GM21723 (cell line): ENCODE measurements around the gene PRUNE1.

Experiments used
- ATAC-seq: cut with Tn5 transposase; IDR thresholded peaks from one replicate; pipeline ENCODE4 v1.9.1; 2021; ENCODE audit warnings: mild to moderate bottlenecking, moderate library complexity; ENCODE audit not compliant: unreplicated experiment

PRUNE1 gene

DNA sequence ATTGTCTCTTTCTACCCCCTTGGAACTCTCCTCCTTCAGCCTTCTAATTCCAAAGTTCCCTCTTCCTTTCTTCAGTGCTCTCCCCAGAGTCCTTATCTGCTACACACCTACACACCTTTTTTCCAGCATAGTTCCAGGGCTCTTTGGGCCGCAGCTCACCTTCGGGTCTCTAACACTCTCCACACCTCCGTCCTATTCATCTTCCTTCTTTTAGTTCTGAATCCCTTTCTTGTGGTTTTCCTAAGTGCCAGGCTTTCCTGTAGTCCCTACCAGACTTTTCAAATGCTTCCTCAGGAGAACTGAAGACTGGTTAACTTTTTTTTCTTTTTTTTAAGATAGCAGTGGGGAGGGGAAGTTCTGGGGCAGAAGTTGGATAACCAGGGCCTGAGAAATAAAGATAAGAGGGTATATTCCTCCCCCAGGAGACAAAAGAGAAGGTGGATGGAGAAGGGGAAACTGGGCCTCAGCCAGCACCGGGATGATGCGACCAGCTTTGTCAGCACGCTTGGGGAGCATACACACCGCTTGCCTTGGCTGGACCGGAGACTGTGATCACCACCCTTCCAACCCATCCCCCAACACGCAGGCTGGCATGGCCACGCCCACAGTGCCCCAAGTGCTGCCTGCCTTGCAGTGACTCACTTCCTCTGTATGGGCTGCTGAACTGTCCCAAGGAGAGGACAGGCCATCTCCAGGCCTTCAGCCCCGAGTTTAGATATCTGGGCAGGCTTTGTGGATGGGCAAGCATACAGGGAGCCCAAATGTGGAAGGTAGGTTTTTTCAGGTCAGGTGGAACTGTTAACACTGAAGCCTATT lies 31.2 kb upstream of the PRUNE1 start:
- ATAC-seq: no peak

DNA sequence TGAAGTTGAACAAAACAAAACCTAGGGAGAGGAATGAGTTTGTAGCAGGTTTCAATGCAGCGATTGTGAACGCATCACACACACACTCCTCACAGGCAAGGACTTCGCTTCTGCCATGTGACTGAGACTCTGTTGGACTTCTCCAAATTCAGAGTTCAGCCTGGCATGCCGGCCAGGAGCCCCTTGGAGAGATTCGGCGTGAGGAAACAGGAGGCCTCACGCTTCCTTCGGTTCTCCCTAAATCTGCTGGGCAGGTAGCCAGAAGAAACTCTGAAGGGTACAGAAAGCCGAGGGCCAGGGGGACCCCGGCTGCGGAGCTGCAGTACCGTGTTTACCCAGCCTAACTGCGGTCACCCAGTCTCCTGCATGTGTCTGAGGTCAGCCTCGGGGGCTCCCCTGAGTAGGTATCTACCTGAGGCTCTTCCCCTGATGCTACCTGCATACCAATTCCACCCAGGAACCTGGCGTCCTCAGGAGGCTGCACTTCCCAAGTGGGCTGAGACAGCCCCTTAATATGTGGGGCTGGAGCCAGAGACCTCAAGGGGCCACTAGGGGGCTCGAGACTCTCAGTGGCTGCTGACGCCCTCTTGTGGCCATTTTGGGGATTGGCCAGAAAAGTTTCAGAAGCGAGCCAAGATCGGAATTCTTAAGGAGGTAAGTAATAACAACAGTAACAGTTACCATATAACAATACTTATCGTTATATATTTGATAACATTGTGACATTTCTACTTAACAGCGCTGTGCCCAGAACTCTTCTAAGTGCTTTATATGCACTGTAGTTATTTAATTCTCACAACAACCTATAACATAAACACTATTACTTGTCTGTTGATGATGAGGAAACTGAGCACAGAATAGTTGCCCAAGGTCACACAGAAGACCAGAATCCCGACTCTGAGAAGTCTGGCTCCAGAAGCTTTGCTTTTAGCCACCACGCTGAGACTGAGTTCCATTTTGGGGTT lies 28.9 kb upstream of the PRUNE1 start:
- peak; percentile 52 for ATAC-seq

DNA sequence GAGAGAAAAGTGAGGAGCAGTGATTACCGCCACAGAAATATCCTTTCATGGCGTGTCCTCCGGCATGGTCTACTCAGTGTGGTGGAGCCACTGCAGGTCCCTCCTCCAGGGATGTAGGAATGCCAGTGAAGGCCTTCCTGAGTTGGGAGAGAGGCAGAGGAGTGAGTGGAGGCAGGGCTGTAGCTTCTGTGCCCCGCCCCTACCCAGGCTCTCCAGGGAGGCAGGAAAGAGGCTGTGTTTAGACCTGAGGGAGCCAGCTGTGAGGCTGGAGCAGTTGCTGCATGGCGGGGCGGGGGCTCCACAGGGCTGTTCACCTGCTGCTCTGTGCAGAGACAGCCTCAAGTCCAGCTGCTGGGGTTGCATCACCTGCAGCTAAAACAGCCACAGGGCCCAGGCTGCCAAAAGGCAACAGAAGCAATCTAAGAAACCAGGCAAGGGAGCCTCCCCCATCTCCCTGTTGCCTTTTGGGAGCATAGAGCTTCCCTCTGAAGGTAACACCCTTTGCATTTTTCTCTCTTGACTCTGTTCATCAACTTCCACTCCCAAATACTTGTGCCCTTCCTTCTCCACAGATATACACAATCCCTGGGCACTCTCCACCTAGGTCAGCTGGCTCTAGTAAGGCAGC lies 27.0 kb upstream of the PRUNE1 start:
- ATAC-seq: no peak

DNA sequence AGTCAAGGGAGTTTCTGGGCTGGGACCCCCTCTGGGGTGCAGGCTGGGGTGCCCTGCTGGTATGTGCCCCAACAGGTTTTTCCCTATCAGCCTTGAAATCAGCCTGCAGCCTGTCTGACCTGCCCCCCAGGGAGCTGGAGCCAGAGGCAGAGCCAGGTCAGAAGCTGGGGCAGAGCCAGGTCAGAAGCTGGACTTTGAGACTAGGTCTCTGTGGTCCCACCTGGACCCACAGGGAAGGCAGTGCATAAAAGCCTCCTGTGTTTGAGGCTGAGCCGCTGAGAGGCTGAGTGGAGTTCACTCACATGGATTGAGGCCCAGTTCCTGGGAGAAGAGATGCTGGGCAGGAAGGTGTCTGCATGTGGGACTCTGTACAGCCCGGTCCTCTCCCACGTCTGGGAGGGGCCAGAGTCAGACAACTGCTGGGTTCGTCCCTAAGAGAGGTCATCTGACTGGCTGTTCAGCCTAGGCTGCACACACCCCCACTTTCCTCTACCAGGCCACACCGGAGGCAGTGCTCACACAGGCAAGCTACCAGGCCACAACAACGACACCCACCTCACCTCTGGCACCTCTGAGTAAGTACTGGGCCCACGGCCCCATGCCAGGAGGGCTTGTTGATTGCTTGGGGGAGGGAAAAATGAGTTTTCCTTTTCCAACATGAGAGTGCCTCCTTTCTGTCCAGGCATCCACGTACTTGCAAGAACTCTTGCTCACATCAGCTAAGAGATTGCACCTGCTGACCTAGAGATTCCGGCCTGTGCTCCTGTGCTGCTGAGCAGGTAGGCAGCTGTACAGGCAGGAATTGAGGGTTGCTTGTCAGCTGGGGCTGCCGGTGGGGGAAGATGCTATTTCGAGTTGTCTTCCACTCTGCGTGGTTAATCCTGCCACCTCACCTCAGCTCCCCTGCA lies 26.2 kb upstream of the PRUNE1 start, which contains the start of gene ANXA9:
Gene ANXA9, plus strand, starts transcription at position 488 of the 908 bp plus-strand sequence. CDS start 814 bp downstream, outside the sequence.
- ATAC-seq: no peak

DNA sequence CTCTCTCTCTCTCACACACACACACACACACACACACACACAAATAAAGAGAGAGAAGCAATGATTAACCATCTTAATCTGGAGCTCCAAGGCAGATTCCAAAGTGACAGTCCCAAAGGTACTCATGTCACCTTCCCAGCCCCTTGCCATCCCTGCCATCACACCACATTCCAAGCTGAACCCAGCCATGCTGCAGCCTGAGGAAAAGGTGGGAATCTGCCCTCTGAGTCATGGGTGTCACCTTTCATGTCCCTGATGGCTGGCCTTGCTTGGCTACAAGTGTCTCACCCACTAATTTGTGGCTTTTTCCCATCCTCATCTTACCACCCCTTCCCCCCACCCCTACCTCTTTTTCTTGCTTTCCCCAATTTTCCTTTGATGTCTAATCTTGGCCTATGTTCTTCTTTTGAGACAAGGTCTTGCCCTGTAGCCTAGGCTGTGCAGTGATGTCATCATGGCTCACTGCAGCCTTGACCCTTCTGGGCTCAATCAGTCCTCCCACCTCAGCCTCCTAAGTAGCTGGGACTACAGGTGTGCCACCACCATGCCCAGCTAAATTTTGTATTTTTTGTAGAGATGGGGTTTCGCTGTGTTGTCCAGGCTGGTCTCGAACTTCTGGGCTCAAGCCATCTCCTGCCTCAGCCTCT lies 22.9 kb upstream of the PRUNE1 start:
- no peak for ATAC-seq

DNA sequence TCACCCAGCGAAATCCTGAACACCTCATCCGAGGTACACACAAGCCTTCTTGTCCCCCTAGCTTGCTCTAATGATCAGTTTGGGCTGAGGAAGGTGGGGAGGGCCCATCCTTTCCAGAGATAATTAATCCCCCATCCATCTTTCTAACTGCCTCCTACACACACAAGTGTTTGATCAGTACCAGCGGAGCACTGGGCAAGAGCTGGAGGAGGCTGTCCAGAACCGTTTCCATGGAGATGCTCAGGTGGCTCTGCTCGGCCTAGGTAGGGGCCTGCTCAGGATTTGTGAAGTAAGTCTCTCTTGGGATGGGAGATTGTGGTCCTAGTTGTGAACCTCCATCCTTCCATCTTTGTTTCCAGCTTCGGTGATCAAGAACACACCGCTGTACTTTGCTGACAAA lies 20.3 kb upstream of the PRUNE1 start:
- ATAC-seq: no peak

DNA sequence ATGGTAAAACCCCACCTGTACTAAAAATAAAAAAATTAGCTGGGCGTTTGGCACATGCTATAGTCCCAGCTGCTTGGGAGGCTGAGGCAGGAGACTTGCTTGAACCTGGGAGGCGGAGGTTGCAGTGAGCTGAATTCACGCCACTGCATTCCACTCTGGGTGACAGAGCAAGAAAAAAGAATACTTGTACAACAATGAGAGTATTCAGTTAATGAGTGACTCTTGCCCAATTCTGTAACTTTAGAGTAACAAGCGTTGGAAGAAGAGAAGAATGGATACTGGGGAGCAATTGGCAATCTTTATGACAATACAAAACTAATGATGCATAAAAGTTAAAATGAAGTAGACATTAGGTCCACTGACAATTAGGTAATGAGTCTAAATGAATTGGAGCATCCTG lies 15.6 kb upstream of the PRUNE1 start:
- ATAC-seq: no peak

DNA sequence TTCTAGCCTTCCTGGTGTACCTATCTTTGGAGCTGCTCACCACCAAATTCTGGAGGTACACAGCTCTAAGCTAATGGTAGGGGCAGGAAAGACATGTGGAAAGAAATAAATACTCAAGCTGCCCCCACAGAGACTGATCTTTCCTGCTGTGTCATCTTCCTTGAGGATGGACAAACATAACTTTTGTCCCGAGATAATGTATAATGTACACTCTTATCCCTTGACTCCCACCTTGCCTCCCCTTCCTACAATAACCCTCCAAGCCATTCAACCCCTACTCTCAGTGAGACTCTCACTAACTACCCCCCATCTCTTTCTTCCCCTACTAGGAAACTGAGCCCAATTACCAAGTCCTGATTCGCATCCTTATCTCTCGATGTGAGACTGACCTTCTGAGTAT lies 14.0 kb upstream of the PRUNE1 start:
- ATAC-seq: no peak

DNA sequence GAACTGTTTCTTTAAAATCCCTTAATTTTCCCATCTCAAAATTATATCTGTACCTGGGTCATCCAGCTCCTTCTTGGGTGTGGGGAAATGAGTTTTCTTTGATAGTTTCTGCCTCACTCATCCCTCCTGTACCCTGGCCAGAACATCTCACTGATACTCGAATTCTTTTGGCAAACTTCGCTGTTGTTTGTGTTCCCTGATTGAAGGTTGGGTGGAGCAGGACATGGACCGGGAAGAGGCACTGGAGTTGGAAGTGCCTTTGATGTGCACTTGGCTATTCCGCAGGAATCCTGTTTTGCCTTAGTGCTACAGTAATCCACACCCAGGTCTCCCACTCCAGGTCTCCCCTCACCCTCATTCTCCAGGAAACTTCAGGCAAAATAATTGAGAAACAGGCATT lies 12.8 kb upstream of the PRUNE1 start:
- no peak for ATAC-seq

DNA sequence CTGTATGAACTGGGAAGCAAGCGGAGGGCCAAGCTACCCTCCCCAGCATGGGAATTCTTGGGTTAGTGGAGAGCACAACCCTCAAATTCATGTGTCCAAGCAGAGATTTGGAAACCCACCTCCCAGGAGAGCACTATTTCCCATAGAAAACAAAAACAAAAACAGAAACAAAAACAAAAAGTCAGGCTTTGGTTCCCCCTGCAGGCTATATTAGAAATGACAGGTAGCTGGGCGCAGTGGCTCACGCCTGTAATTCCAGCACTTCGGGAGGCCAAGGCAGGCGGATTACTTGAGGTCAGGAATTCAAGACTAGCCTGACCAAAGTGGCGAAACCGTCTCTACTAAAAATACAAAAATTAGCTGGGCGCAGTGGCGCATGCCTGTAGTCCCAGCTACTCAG lies 12.4 kb upstream of the PRUNE1 start:
- no peak for ATAC-seq

DNA sequence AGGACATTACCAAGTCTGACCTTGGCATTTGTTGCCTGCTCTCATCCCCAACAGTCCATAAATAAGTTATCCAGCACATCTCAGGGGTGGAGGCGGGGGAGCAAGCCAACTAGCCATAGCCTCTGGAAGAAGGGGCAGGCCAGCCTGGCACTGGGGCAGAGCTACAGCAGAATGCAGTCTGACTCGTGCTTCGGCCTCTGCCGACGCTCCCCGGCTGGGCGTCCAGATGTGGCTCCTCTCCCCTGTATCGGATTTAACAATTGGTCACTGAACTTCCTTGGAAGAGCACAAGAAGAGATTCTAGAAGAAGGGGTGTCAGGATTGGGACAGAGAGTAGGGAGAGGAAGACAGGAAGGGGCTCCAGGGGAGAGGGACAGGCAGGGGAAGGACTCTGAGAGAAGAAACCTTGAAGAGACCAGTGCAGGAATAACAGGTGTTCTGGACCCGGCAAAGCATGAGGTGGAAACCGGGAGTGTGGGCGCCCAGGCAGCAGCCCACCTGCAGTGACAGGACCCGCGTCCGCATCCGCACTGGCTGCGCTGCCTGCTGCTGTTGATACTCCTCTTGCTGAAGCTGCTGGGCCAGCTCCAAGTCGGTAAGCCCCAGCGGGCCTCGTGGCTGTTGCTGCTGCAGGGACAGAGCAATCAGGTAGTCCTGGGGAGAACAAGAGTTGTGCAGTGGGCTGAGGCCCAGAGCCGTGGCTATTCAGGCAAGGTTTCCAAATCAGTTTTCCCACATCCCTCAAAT lies 10.9 kb upstream of the PRUNE1 start:
- ATAC-seq: no peak

DNA sequence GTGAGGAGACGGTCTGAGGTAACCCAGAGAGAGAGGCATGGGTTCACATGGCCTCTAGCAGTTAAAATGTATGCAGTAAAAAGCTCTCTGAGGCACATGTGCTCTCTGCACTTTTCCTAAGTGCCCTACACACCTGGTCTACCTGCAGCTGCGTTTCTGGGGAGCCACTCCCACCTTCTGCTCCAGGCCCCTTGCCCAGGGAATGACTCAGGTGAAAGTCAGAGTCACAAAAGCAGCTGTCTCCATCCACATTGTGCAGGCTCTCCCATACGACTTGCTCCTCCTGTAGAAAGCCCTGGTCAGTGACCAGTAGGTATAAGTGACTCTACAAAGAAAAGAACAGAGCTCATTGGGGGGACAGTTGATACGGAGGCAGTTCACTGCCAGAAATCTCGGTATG lies 10.3 kb upstream of the PRUNE1 start:
- no peak for ATAC-seq

DNA sequence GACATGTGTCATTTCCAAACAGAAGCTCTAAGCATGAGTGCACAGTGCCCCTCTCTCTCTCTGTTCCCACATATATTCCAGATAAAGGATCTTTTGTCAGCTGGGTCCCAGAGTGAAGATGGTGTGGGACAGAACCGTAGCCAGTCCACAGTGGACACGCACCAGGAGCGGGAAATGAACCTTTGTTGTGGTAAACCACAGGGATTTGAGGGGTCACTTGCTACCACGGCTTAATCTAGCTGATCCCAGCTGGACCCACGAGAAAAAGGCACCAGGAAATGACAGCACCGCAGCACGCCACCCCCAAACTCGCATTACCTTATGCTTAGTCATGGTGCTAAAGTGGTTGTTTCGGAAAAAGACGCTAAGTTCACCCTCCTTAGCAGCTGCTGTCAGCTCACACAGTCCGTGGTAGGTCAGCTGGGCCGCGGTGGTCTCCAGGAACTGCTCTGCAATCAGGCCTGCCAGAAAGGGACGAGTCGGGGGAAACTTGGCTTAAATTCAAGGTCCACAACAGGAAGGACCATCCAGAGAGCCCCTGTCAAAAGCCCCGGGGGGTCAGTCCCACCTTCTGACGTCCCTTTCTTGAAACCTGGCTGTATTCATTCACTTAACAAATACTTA lies 9.1 kb upstream of the PRUNE1 start:
- no peak for ATAC-seq

DNA sequence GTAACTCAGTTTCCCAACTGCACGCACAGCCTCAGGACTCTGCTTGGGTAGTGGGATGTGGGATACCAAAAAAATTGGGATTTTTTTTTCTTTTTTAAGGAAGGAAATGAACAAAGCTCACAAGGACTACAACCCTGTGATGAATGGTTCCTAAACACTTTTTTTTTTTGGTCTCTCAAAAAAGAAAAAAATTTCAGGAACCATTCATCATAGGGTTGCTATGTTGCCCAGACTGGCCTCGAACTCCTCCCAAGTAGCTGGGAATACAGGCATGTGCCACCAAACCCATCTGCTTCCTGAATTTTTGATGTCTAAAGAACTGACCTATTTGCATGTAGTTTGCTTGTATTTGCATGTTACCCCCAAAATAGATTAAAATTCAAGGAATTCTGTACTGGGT lies 8.3 kb upstream of the PRUNE1 start:
- no peak for ATAC-seq

DNA sequence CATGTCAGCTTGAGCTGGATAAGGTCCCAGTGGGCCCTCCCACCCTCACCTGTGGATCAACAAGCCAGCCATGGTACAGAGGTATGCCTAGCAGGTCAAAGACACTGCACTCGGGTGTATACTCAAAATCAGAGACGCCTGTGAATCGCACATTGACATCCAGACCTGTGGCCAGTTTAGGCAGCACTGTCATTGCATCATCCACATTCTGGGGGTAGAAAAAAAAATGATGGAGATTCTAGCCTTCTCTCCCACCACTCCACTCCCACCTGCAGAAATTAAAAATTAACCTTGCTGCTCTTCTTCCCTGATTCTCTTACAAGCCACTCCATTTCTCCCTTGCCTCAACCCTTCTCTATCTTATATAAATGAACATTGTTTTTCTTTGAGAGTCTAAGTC lies 7.8 kb upstream of the PRUNE1 start:
- no peak for ATAC-seq

DNA sequence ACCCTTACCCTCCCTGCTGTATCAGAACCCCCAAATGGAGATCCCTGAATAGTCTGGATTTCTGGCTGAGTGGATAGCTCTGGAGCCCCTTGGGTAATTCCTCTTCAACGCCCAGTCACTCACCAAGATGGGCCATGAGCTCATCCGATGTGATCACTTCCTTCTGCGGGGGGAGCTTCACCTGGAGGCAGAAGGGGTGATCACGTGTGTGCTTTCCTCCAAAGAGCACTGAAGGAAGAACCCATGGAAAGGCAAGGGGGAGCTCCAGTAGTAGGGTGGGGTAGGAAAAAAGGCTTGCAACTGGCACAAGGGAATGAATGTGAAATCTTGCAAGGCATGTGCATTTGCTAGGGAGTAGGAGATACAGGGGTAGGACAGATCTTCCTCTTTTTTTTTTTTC lies 6.6 kb upstream of the PRUNE1 start:
- no peak for ATAC-seq

DNA sequence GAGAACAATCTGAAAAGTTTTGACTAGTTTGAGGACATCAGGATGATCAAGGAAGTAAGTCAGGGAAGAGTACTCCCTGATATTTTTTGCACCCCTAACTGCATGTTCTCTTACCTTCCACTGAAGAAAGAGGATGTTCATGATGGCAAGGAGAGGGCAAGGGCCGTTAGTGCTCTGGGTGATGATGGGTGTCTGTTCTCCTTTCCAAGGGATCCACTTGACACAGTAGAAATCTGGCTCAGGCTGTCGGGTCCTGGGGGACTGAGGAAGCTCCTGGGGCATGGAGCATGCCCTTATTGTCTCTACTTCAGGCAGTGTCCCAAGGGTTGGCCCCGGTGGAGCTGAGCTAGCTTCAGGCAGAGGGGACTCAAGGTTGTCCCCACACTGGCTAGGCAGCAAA lies 6.2 kb upstream of the PRUNE1 start:
- no peak for ATAC-seq

DNA sequence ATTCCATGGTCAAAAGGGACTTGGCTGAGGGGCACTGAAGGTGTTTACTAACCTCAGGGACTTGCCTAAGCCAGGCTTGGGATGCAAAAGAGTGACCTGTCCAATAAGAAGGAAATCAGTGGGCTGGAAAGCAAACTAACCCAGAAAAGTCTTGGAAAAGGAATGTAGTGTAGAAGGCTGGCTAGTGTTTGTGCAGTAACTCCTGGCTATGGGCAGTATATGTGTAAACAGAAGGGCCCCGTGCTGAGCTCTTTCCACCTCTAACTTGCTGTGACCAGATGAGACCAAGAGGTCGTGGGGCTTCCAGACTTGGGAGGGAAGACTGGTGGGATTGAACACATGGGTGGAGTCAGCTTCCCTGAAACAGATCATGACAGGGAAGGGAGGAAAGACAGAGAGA lies 5.6 kb upstream of the PRUNE1 start:
- ATAC-seq: no peak

DNA sequence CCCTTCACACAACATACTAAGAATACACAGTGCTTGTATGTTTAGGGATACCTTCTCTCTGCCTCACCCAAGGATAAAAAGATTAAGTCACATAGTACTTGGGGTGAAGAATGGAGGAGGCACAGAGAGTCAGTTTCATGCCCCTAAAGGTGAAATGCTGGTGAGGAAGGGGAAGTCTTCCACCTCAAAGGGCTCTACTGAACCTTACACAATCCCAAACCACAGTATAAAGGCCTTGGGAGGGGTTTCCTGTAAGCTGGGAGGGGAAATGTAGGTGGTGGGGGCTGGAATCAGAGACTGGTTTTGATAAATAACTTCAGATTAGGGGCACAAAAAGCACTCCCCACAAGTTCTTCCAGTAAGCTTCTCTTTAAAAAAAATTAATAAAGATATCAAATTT lies 5.1 kb upstream of the PRUNE1 start:
- ATAC-seq: no peak
